ENCODE measurements around the gene COL25A1. TPM values are rescaled to one million over a fixed set of nuclear protein-coding genes. Genes with fewer than 3 reads are reported as not detected.

The COL25A1 gene
- total and polyA plus RNA-seq, 2 donors (not counting 3 experiments of a cell fraction or from before 2014, with no cell fraction given) = 0.21 to 3.5 TPM

GRCh38 chr4:109037026-109037425 is 265.4 kb downstream of the COL25A1 start:
- Histone ChIP-seq H3K4me3 (replicated peaks in 1 of 3; ENCODE audit: insufficient read depth in 1 of 3, low read depth in 1 of 3, low read length in 3 of 3) (no peak overlapping the region), H2AFZ (ENCODE audit: low read depth, low read length) (no peak overlapping the region), H3K36me3 (ENCODE audit: control insufficient read depth in 2 of 2, extremely low read depth in 1 of 2, insufficient read depth in 2 of 2, low read length in 2 of 2) (no peaks in the 10 kb centered on the region), H3K27me3 (ENCODE audit: control insufficient read depth in 2 of 2, insufficient read depth in 2 of 2, low read length in 2 of 2) (no peaks in the 10 kb centered on the region), H3K4me2 (ENCODE audit: insufficient read depth, low read length) (no peak overlapping the region), H3K9ac (replicated peaks; ENCODE audit: extremely low read depth, insufficient read depth, low read length) (no peak overlapping the region), H3K9me3 (replicated peaks; ENCODE audit: control insufficient read depth, insufficient read depth, low read length) (no peaks in the 10 kb centered on the region), H3K79me2 (ENCODE audit: control insufficient read depth, insufficient read depth, low read length) (no peaks in the 10 kb centered on the region), H3K9me1 (replicated peaks; ENCODE audit: control insufficient read depth, extremely low read depth, insufficient read depth, low read length) (no peaks in the 10 kb centered on the region), H3K4me1 (ENCODE audit: control insufficient read depth, extremely low read depth, insufficient read depth, low read length) (peaks cover 19% of the 10 kb centered on the region), H3K27ac (ENCODE audit: insufficient read depth, low read depth, low read length) (no peak overlapping the region), H4K20me1 (replicated peaks; ENCODE audit: control insufficient read depth, extremely low read depth, insufficient read depth, low read length) (no peaks in the 10 kb centered on the region)
- no peak for FAIRE-seq
- POLR2A ChIA-PET = no interaction called here
- TF ChIP-seq GATA2 (IDR thresholded peaks at IDR 0.05; ENCODE audit: insufficient read depth, insufficient read length, low read depth, low read length) = no peak
- no peak for TF ChIP-seq MYC (IDR thresholded peaks at IDR 0.05; ENCODE audit: low read depth, low read length)
- TF ChIP-seq CTCF (IDR thresholded peaks at IDR 0.05; ENCODE audit: extremely low read depth in 1 of 2, insufficient read depth in 1 of 2, low read depth in 1 of 2, low read length in 2 of 2) = no peak
- no peak for TF ChIP-seq FOS (IDR thresholded peaks at IDR 0.05; ENCODE audit: borderline replicate concordance, insufficient read depth, low read length)
- no peak for TF ChIP-seq POLR2A (IDR thresholded peaks at IDR 0.05; ENCODE audit: low read depth, low read length)
- TF ChIP-seq MAX (IDR thresholded peaks at IDR 0.05; ENCODE audit: insufficient read depth, insufficient read length) = no peak
- no peak for TF ChIP-seq JUN (IDR thresholded peaks at IDR 0.05; ENCODE audit: borderline replicate concordance, insufficient read depth, insufficient read length, low read depth)
- TF ChIP-seq EZH2 (IDR thresholded peaks at IDR 0.05; ENCODE audit: borderline replicate concordance, low read depth, low read length, severe bottlenecking) = no peak
- no peak for TF ChIP-seq POLR2AphosphoS5 (IDR thresholded peaks at IDR 0.05; ENCODE audit: insufficient read depth, low read depth, low read length)
- no peak for DNase-seq (ENCODE audit: low read depth, low spot score)
- intact Hi-C loops (cut with micrococcal nuclease) = no loop called here
- dilution Hi-C loops (cut with MboI; ENCODE audit: extremely low pct_ligation_motif_present, low sequenced_read_pairs) = no loop called here
- BruUV-seq (replicated peaks) = no TSS peak
- CTCF ChIA-PET = interaction anchor here (0.6 to 2.1 kb wide), 2 partner anchors 17 to 107 kb away, joined by 3 to 6 read pairs; no protein-coding TSS in a partner anchor
